Head of caudate nucleus (tissue), 42 donors: ENCODE results near the gene PIGP.
"Not testable (repeated sequence)": the region's sequence is repeated elsewhere in the genome, so short reads cannot be mapped to it uniquely, and the experiment has no call there.

Experiments
- DNase-seq, 42 donors: peaks; one replicate each; pipeline versions ENCODE4 v3.0.0 to v3.0.0-alpha.2; 2020 to 2021; ENCODE audit warnings: mixed read lengths in 7 of 42
- intact Hi-C: fragments of 100-400 bp; cut with DNase I; formaldehyde crosslinking; loops from one replicate; pipeline ENCODE4 v1.15.0; 2022

PIGP gene

GRCh38 chr21:37072988-37073416 lies at the start of gene PIGP, which contains the start of gene TTC3:
PIGP (minus strand) TSS chr21:37073071; CDS start chr21:37072515, 556 bp downstream.
TTC3 (plus strand) TSS chr21:37073254; CDS start chr21:37087258, 14,004 bp downstream.
- intact Hi-C loops: loop anchor here (2.0 to 10.0 kb wide), 4 partner anchors 84 to 492 kb away; partner anchors contain the start of genes DYRK1A and VPS26C

GRCh38 chr21:37119421-37120218 lies 46.7 kb upstream of the PIGP start:
- DNase-seq: peak in 1 of 42 donors; percentile 6
- intact Hi-C loops: no loop called here

More at GRCh38 chr21:37072988-37073416, at the start of gene PIGP, which contains the start of gene TTC3:
- peak; percentile 86 to 98 (median 96) for DNase-seq

- intact Hi-C loops: no loop called here
These were observed 45.4 kb upstream of the PIGP start for GRCh38 chr21:37118187-37118826.

GRCh38 chr21:37117204-37117603 lies 44.3 kb upstream of the PIGP start:
- DNase-seq: no peak
- intact Hi-C loops: no loop called here

More at GRCh38 chr21:37118187-37118826, 45.4 kb upstream of the PIGP start:
- DNase-seq: no peak

- intact Hi-C loops, DNase-seq: not testable (repeated sequence)
These were observed 43.6 kb upstream of the PIGP start for GRCh38 chr21:37116459-37116858.

DNA sequence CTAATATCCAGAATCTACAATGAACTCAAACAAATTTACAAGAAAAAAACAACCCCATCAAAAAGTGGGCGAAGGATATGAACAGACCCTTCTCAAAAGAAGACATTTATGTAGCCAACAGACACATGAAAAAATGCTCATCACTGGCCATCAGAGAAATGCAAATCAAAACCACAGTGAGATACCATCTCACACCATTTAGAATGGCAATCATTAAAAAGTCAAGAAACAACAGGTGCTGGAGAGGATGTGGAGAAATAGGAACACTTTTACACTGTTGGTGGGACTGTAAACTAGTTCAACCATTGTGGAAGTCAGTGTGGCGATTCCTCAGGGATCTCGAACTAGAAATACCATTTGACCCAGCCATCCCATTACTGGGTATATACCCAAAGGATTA lies 41.4 kb upstream of the PIGP start:
- DNase-seq, intact Hi-C loops: not testable (repeated sequence)

DNA sequence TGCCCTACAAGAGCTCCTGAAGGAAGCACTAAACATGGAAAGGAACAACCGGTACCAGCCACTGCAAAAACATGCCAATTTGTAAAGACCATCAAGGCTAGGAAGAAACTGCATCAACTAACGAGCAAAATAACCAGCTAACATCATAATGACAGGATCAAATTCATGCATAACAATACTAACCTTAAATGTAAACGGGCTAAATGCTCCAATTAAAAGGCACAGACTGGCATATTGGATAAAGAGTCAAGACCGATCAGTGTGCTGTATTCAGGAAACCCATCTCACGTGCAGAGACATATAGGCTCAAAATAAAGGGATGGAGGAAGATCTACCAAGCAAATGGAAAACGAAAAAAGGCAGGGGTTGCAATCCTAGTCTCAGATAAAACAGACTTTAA lies 38.2 kb upstream of the PIGP start:
- DNase-seq, intact Hi-C loops: not testable (repeated sequence)

DNA sequence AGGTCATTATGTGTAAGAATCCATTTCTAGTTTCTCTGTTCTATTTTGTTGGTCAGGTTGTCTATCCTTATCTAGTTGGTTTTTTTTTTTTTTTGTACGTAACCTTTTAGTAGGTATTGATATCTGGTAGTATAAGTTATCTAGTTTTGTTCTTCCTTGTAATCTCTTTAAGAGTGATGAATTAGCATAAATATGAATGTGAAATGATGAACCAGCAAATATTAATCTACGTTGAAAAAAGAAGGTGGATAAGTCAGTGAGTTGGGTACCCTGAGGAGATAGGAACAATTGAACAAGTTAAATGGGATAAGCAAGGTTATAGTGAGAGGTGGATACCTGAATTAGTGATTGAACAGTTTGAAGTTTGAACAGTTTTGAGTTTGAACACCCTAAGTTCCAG lies 34.1 kb upstream of the PIGP start:
- no peak for DNase-seq
- intact Hi-C loops: no loop called here

DNA sequence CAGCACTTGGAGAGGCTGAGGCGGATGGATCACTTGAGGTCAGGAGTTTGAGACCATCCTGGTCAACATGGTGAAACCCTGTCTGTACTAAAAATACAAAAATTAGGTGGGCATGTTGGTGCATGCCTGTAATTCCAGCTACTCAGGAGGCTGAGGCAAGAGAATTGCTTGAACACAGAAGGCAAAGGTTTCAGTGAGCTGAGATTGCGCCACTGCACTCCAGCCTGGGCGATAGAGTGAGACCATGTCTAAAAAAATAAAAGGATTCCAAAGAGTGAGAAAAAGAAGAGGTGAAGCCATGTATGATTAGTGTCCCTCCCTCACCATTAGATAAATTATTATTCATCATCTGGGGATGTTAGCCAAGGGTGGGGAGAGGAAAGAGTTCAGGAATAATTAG lies 29.9 kb upstream of the PIGP start:
- DNase-seq, intact Hi-C loops: not testable (repeated sequence)

GRCh38 chr21:37101384-37101783 lies 28.5 kb upstream of the PIGP start:
- DNase-seq: no peak
- intact Hi-C loops: no loop called here

DNA sequence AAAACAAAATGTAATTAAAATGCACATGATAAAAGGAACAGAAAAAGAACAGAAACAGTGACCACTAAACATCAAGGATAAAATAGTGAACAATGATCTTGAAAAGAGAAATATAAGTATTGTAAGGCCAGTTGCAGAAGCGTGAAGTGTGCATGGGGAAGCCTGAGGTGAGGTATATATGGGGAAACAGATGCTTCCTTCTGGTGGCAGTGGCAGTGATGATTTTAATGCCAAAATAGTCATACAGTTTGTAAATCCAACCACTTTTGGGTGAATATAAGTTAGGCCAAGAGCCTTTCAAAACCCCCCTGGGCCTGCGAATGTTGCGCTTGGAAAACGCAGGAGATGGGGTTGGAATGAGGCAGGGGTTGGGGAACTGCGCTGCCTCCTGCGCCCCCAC lies 27.4 kb upstream of the PIGP start:
- intact Hi-C loops: no loop called here

GRCh38 chr21:37098751-37099150 lies 25.9 kb upstream of the PIGP start:
- intact Hi-C loops: no loop called here
- no peak for DNase-seq

More for the DNA sequence above, 27.4 kb upstream of the PIGP start:
- DNase-seq: no peak

DNA sequence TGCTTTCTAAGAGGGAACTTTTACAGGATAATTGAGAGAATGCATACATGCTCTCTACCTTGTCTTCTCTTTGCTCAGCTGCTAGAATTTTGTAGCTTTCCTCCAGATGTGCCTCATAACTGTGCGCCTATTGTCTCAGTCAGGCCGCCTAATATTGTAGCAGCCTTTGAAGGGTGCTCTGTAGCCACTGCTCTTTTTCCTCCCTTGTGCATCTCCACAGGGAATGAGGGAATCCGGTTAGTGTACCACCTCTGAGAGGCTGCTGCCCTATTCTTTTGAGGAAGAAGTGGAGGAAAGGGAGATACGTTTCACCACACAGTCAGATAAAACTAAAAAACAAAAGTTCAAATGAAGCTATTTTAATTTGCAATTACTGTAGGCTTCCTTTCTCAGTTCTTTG lies 22.9 kb upstream of the PIGP start:
- intact Hi-C loops: no loop called here
- no peak for DNase-seq

GRCh38 chr21:37093977-37094376 lies 21.1 kb upstream of the PIGP start:
- DNase-seq: no peak
- intact Hi-C loops: no loop called here

GRCh38 chr21:37088186-37088735 lies 15.4 kb upstream of the PIGP start:
- DNase-seq: no peak
- intact Hi-C loops: no loop called here

DNA sequence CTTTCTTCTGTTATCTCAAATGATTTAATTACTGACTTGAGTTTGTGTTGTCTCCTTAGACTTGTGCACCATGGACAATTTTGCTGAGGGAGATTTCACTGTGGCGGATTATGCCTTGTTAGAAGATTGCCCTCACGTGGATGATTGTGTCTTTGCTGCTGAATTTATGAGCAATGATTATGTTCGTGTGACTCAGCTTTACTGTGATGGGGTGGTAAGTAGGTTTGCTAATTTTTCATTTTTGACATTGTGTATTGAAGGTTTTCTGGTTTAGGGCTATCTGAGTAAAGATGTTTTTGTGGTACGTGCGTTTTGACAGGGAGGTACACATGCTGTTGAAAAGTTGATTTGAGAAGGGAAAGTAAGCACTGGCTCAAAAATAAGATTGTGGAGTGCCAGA lies 14.3 kb upstream of the PIGP start:
- intact Hi-C loops: no loop called here
- DNase-seq: peak in 21 of 42 donors; percentile 19 to 70 (median 35)

DNA sequence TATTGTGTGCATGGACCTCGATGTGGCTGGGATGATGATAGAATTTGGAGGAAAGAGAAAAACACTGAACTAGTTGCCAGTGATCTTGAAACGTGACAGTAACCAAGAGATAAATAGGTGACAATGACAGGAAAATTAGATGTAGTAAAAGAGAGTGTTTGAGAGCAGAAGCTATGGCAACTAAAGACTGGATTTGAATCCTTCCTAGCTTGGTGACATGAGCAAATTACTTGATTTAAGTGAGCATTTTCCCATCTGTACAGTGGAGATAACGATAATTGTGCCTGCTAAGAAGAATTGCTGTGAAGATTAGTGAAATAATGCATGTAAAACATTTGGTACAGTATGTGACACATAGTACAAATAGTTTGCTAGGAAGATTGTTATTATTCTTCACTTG lies 12.9 kb upstream of the PIGP start:
- no peak for DNase-seq
- intact Hi-C loops: no loop called here

DNA sequence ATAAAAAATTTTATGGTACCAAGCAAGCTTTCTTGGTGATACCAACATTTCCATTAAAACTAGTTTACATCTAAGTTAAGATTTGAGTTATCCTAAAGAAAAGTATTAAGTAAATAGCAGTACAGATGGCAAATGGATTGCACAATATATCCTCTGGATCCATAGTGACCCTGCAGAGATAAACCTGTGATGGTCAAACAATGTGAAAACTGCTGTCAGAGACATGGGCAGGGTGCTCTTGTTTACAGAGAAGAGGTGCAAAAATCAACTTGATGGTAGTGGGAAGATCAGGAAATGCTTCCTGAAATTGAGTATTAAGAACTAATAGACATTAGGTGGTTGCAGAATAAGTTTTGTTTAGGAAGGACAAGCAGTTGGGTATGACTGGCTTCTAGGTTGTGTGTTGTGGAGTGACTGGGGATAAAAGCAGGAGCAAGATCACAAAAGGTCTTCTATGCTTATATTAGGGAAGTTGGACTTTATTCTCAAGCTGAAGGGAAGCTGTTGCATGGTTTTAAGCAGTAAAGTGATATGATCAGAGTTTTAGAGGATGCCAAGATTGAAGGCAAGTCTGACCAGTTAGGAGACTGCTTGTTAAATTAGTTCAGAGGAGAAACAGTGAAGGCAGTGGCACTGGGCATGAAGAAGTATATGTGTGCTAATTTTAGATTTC lies 10.1 kb upstream of the PIGP start:
- DNase-seq: no peak
- intact Hi-C loops: no loop called here

GRCh38 chr21:37082375-37082774 lies 9.5 kb upstream of the PIGP start:
- no peak for DNase-seq
- intact Hi-C loops: no loop called here
